Activated CD4-positive, CD25-positive, alpha-beta regulatory T cell (primary cell): ENCODE measurements around the gene GINS3.

Experiments used
- DNase-seq, 4 experiments: peaks; one replicate each; lab custom pipeline; 2025; lab: John Stamatoyannopoulos, UW

The GINS3 gene

GRCh38 chr16:58392215-58393137 lies at the start of gene GINS3:
Gene GINS3 (plus strand): TSS chr16:58392471. CDS start chr16:58392602, 131 bp downstream.
- DNase-seq: peak; percentile 64 to 72 (median 69)

GRCh38 chr16:58343562-58343961 lies 48.7 kb upstream of the GINS3 start:
- DNase-seq: no peak

GRCh38 chr16:58345574-58346354 lies 46.5 kb upstream of the GINS3 start:
- no peak for DNase-seq

- DNase-seq: no peak
These were observed 45.4 kb upstream of the GINS3 start for GRCh38 chr16:58346831-58347371.

DNA sequence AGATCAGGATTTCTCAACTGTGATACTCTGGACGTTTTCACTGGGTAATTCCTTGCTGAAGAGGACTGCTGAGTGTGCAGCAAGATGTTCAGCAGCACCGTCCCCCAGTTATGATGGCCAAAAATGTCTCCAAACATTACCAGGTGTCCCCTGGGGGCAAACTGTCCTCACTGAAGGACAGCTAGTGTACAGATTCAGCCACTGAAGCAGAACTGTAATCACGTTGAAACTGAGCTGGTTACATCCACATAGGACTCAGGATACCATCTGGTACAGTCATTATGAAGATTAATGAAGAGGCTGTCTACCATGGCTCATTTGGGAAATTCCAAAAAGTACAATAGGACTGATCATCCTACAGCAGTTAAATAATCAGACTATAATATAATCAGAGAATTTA lies 43.3 kb upstream of the GINS3 start:
- no peak for DNase-seq

DNA sequence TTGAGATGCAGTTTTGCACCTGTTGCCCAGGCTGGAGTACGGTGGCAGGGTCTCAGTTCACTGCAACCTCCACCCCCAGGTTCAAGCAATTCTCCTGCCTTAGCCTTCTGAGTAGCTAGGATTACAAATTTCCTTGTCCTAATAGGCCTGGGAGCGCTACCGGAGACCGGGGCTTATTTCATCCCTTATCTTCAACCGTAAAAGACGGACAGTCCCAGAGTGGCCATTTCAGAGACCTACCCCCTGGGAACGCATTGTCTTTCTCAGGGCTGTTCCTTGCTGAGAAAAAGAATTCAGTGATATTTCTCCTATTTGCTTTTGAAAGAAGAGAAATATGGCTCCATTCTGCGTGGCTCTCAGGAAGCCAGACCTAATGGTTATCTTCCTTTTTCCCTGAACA lies 39.6 kb upstream of the GINS3 start:
- DNase-seq: no peak

DNA sequence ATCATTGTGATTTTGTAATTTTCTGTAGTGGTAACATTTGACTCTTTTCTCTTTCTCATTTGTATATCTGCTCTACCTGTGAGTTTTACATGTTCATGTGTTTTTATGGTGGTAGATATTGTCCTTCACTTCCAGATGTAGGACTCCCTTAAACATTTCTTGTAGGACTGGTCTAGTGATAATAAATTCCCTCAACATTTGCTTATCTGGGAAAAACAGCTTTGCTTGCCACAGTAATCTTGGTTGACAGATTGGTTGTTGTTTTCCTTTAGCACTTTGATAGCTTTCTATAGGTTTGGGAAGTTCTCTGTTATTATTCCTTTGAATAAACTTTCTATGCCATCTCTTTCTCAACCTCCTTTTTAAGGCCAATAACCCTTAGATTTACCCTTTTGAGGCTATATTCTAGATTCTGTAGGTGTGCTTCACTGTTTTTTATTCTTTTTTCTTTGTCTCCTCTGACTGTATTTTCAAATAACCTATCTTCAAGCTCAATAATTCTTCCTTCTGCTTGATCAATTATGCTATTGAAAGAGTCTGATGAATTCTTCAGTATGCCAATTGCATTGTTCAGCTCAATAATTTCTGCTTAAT lies 32.1 kb upstream of the GINS3 start:
- no peak for DNase-seq

DNA sequence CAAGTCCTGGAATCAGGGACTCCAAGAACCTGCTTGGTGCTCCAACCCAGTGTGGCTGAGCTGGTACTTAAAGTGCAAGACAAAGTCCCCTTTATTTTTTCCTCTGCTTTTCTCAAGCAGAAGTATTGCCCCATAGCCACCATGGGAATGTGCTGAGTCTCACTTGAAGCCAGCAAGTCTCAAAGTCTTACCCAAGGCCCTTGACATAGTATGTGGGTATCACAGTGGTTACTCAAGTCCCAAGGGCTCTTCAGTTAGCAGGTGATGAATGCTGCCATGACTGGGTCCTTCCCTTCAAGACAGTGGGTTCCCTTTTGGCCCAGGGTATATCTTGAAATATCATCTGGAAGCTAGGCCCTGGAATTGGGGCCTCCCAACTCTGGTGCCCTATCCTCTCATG lies 30.5 kb upstream of the GINS3 start:
- DNase-seq: no peak

DNA sequence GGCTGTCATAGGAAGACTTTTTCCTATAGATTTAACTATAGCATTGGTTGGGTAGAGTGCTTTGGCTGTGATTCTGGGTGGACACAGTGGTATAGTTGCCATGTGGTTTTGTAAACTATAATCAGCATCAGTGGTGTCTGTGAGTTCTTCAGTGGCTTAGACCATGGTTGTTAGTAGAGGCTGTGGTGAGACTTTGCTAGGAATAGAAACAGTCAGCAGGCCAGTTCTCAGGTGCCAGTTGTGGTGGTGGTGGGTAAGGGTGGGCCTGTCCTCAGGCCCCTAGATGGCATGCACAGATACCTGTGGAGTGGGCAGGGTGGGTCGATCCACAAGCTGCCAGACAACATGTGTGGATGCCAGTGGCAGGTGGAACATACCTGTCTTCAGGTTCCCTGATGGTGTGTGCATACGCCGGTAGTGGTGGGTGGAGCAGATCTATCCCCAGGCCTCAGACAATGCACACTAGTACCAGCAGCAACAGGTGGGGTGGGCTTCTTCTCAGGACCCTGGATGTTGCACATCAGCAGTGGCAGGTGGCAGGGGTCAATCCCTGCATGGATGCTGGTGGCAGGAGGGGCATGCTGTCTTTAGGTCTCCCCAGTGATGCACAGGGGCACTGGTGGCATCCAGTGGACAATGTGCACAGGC lies 28.4 kb upstream of the GINS3 start:
- DNase-seq: no peak

DNA sequence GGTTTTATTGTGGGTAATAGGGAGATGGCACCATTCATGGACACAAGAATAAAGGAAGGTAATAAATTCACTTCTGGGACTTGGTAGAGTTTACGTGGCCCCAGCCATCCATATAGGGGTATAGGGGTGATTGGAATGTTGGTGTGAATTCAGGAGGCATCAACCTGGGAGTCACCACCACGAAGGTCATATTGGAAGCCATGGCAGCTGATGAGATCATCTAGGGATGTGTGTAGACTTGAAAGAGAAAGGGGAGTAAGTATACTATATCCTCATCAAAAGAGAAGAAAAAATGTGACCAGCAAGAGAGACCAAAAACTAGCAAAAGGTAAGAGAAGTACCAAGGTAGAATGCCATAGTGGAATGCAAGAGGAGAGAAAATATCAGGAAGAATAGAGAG lies 26.6 kb upstream of the GINS3 start:
- DNase-seq: no peak

GRCh38 chr16:58366247-58367031 lies 25.8 kb upstream of the GINS3 start:
- no peak for DNase-seq

DNA sequence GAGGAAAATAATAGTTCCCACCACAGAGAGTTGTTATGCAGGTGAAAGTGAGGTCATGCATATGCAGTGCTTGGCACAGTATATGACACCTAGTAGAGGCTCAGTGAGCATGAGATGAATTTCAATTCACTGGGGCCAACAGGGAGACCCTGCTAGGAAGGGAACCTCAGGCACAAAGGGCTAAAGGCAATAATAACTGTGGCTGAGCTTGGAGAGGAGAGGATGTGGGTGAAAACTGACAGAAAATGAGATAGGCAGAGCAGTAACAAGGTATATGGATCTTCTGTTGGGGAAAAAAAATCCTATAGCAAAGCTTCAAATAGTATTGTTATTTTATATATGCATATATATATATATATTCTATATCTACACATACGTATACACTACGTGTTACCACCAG lies 25.0 kb upstream of the GINS3 start:
- DNase-seq: no peak

DNA sequence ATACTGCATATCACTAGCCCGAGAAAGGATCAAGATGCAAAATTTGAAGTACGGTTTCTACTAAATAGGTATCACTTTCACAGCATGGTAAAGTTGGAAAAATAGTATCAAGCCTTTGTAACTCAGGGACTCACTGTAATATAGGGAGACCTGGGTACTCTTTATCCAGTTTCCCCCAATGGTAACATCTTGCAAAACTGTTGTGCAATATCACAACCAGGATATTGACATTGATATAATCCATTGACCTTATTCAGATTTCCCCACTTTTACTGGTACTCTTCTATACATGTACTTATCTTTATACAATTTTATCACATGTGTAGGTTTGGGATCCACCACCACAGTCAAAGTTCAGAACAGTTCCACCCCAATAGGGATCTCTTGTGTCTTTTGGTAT lies 20.4 kb upstream of the GINS3 start:
- no peak for DNase-seq

DNA sequence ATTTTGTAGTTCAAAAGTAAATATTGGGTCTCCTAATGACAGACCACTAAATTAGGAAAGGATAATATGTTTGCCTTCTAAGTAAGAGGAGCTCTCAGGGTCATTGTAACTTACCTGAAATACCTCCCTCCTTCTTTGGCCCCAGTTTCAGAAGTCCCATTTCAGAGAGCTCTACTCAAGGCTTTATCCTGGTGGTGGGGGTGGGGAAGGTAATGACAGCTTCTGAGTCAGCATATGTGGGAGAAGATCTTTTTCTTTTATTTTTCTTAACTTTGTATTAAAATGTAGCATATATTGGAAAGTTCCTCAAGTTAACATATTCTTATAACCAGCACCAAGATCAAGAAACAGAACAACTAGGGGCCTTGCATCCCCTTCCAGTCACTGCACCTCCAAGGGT lies 16.9 kb upstream of the GINS3 start:
- DNase-seq: no peak

- no peak for DNase-seq
These were observed 14.3 kb upstream of the GINS3 start for GRCh38 chr16:58377932-58378331.

DNA sequence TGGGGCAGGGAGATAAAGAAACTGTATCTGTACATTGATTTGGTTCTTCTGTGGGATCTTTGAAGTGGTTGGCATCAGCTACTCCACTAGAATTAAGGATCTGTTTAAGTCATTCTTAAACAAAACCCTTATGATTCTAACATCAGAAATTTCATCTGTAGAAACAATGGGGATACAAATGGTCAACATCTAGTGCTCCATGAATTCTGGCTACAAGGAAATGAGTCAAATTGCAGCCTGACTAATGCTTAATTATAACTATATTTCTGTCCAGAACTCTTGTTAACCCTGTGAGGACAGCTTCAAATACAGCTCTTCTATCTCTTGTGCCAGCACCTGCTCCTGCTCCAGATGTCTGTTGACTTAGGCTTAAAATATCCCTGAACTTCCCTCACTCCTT lies 13.9 kb upstream of the GINS3 start:
- DNase-seq: no peak

GRCh38 chr16:58379736-58380135 lies 12.5 kb upstream of the GINS3 start:
- DNase-seq: no peak

- DNase-seq: no peak
These were observed 10.6 kb upstream of the GINS3 start for GRCh38 chr16:58381661-58382060.

- no peak for DNase-seq
These were observed 7.7 kb upstream of the GINS3 start for GRCh38 chr16:58384437-58385055.

GRCh38 chr16:58385218-58385773 lies 7.0 kb upstream of the GINS3 start:
- no peak for DNase-seq
